Measurements from ENCODE around the gene FRMPD4. TPM values are rescaled to one million over a fixed set of nuclear protein-coding genes. Genes with fewer than 3 reads are reported as not detected.

FRMPD4 gene
- total and polyA plus RNA-seq, 2 experiments from 2014 or later: 0.19 to 0.80 TPM

DNA sequence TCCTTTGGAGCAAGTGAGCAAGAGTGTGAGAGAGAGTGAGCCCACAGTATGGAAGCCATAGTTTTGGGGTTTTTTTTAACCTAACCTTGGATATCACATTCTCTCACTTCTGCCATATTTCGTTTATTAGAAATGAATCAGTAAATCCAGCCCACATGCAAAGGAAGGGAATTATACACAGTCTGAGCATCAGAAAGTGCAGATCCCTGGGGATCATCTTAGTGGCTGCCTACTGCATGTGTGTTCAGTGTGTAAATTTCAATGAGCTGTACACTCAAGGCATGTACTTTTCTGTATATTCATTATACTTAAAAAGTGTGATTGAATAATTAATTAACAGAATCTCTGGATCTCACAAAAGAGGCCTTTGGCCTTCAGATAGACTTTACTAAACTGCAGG lies 519.2 kb downstream of the FRMPD4 start:
- Mint-ChIP-seq H3K27ac (no peak overlapping the region), H3K9me3 (no peaks in the 10 kb centered on the region), H3K4me1 (no peaks in the 10 kb centered on the region), H3K27me3 (ENCODE audit: insufficient read depth, low read depth, poor library complexity) (no peaks in the 10 kb centered on the region), H3K4me3 (no peak overlapping the region), H3K36me3 (ENCODE audit: low read depth) (no peaks in the 10 kb centered on the region)
- no peaks in the 10 kb centered on the region for H3K36me3 ChIP-seq (ENCODE audit: insufficient read depth)
- H3K79me2 ChIP-seq (replicated peaks; ENCODE audit: insufficient read depth): no peaks in the 10 kb centered on the region
- no peaks in the 10 kb centered on the region for H3F3A ChIP-seq (replicated peaks; ENCODE audit: low read depth)
- H3K4me3 ChIP-seq: no peak overlapping the region
- H3K9me2 ChIP-seq (ENCODE audit: insufficient read depth): no peaks in the 10 kb centered on the region
- no peaks in the 10 kb centered on the region for H4K20me1 ChIP-seq (replicated peaks; ENCODE audit: insufficient read depth)
- no peak overlapping the region for H3K27ac ChIP-seq (ENCODE audit: low read depth)
- H3K27me3 ChIP-seq (ENCODE audit: insufficient read depth): no peaks in the 10 kb centered on the region
- H3K4me2 ChIP-seq: no peak overlapping the region
- no peak overlapping the region for H2AFZ ChIP-seq
- TF ChIP-seq EZH2phosphoT487 (IDR thresholded peaks at IDR 0.05; ENCODE audit: unreplicated experiment) (no peak), NANOG (IDR thresholded peaks at IDR 0.05; ENCODE audit: borderline replicate concordance) (no peak), EZH2 (IDR thresholded peaks at IDR 0.05; ENCODE audit: low read depth, unreplicated experiment) (no peak), STAT1 (IDR thresholded peaks at IDR 0.05; ENCODE audit: unreplicated experiment) (no peak), CREB1 (CRISPR knock-in tag; IDR thresholded peaks at IDR 0.05; ENCODE audit: low read depth) (no peak), JUNB (IDR thresholded peaks at IDR 0.05; ENCODE audit: unreplicated experiment) (no peak), POLR2AphosphoS5 (IDR thresholded peaks at IDR 0.05; ENCODE audit: low read depth) (no peak), ZNF114 (CRISPR knock-in tag; IDR thresholded peaks at IDR 0.05) (no peak), ZNF331 (CRISPR knock-in tag; IDR thresholded peaks at IDR 0.05; ENCODE audit: low read depth) (no peak)
- TF ChIP-seq, protein P1, sequence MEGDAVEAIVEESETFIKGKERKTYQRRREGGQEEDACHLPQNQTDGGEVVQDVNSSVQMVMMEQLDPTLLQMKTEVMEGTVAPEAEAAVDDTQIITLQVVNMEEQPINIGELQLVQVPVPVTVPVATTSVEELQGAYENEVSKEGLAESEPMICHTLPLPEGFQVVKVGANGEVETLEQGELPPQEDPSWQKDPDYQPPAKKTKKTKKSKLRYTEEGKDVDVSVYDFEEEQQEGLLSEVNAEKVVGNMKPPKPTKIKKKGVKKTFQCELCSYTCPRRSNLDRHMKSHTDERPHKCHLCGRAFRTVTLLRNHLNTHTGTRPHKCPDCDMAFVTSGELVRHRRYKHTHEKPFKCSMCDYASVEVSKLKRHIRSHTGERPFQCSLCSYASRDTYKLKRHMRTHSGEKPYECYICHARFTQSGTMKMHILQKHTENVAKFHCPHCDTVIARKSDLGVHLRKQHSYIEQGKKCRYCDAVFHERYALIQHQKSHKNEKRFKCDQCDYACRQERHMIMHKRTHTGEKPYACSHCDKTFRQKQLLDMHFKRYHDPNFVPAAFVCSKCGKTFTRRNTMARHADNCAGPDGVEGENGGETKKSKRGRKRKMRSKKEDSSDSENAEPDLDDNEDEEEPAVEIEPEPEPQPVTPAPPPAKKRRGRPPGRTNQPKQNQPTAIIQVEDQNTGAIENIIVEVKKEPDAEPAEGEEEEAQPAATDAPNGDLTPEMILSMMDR (conservative IDR thresholded peaks at IDR 0.05; ENCODE audit: low read depth in 2 of 2): no peak
- TF ChIP-seq, protein P2, sequence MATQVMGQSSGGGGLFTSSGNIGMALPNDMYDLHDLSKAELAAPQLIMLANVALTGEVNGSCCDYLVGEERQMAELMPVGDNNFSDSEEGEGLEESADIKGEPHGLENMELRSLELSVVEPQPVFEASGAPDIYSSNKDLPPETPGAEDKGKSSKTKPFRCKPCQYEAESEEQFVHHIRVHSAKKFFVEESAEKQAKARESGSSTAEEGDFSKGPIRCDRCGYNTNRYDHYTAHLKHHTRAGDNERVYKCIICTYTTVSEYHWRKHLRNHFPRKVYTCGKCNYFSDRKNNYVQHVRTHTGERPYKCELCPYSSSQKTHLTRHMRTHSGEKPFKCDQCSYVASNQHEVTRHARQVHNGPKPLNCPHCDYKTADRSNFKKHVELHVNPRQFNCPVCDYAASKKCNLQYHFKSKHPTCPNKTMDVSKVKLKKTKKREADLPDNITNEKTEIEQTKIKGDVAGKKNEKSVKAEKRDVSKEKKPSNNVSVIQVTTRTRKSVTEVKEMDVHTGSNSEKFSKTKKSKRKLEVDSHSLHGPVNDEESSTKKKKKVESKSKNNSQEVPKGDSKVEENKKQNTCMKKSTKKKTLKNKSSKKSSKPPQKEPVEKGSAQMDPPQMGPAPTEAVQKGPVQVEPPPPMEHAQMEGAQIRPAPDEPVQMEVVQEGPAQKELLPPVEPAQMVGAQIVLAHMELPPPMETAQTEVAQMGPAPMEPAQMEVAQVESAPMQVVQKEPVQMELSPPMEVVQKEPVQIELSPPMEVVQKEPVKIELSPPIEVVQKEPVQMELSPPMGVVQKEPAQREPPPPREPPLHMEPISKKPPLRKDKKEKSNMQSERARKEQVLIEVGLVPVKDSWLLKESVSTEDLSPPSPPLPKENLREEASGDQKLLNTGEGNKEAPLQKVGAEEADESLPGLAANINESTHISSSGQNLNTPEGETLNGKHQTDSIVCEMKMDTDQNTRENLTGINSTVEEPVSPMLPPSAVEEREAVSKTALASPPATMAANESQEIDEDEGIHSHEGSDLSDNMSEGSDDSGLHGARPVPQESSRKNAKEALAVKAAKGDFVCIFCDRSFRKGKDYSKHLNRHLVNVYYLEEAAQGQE (IDR thresholded peaks at IDR 0.05; ENCODE audit: unreplicated experiment): no peak
- DNase-seq (ENCODE audit: low spot score): no peak
- H3K4me1 ChIP-seq (ENCODE audit: insufficient read depth): no peaks in the 10 kb centered on the region
- ATAC-seq: no peak

DNA sequence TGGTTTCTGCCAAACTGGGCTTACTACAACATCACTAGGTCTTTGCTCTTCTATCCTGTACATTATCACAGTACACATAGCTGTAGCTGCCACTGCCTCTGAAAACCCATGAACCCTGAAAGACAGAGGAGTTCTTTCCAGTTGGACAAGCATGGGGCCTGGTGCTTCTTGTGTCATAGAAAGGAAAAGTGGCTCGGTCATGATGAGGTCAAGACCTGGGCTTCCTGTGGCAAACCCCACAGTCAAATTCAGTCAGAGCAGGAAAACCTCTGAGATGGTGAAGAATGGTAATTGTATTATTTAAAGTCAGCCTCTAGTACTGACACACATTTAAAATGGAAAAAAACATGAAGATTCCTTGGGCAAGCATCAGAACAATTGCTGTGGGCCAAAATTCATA lies 519.6 kb downstream of the FRMPD4 start:
- Mint-ChIP-seq H3K36me3 (ENCODE audit: low read depth) (no peaks in the 10 kb centered on the region), H3K27me3 (ENCODE audit: insufficient read depth, low read depth, poor library complexity) (no peaks in the 10 kb centered on the region), H3K9me3 (no peaks in the 10 kb centered on the region), H3K4me1 (no peaks in the 10 kb centered on the region), H3K4me3 (no peak overlapping the region), H3K27ac (no peak overlapping the region)
- Histone ChIP-seq H3K9me2 (ENCODE audit: insufficient read depth) (no peaks in the 10 kb centered on the region), H3K36me3 (ENCODE audit: insufficient read depth) (no peaks in the 10 kb centered on the region), H3K4me1 (ENCODE audit: insufficient read depth) (no peaks in the 10 kb centered on the region), H3K4me2 (no peak overlapping the region), H3K27me3 (ENCODE audit: insufficient read depth) (no peaks in the 10 kb centered on the region), H3K27ac (ENCODE audit: low read depth) (no peak overlapping the region), H3F3A (replicated peaks; ENCODE audit: low read depth) (no peaks in the 10 kb centered on the region), H2AFZ (no peak overlapping the region), H4K20me1 (replicated peaks; ENCODE audit: insufficient read depth) (no peaks in the 10 kb centered on the region), H3K79me2 (replicated peaks; ENCODE audit: insufficient read depth) (no peaks in the 10 kb centered on the region), H3K4me3 (no peak overlapping the region)
- DNase-seq (ENCODE audit: low spot score): no peak
- no peak for ATAC-seq
- TF ChIP-seq, protein P1 (conservative IDR thresholded peaks at IDR 0.05; ENCODE audit: low read depth in 2 of 2): no peak
- no peak for TF ChIP-seq EZH2phosphoT487 (IDR thresholded peaks at IDR 0.05; ENCODE audit: unreplicated experiment)

Data from GM23338 (cell line).